K562 (cell line): ENCODE results near the gene AMT. TPM values are rescaled to one million over a fixed set of nuclear protein-coding genes. Genes with fewer than 3 reads are reported as not detected.

Source experiments
- ARNT ChIP-seq, 2 experiments: fragments of 450-650 bp; IDR thresholded peaks; 2 replicates each; pipeline ENCODE4 v1.6.1; 2016; ENCODE audit warnings: mild to moderate bottlenecking in 1 of 2
- BACH1 ChIP-seq: fragments of 200-800 bp; sonication (Bioruptor generic); IDR thresholded peaks from 2 replicates; pipeline ENCODE4 v1.6.1; 2016; ENCODE audit warnings: missing genetic modification characterization, missing compliant biosample characterization
- C11orf30 ChIP-seq: fragments of 450-650 bp; IDR thresholded peaks from 2 replicates; pipeline ENCODE4 v1.6.1; 2016; ENCODE audit warnings: low read depth, mild to moderate bottlenecking
- CHD2 ChIP-seq: IDR thresholded peaks from 2 replicates; pipeline ENCODE4 v1.6.1; 2011; ENCODE audit warnings: low read depth, low read length
- CREB3L1 ChIP-seq: fragments of 450-650 bp; IDR thresholded peaks from 2 replicates; pipeline ENCODE4 v1.6.1; 2014; ENCODE audit warnings: low read depth, mild to moderate bottlenecking, moderate library complexity, borderline replicate concordance
- DLX4 ChIP-seq: fragments of 250-450 bp; sonication (Bioruptor Pico); IDR thresholded peaks from 2 replicates; pipeline ENCODE4 v1.6.1; 2021; ENCODE audit warnings: mild to moderate bottlenecking
- E2F5 ChIP-seq: sonication (generic); formaldehyde crosslinking; IDR thresholded peaks from 2 replicates; pipeline ENCODE4 v1.8.0; 2022; ENCODE audit warnings: mild to moderate bottlenecking, missing genetic modification reagents
- ETV1 ChIP-seq: fragments of 450-650 bp; conservative IDR thresholded peaks from 2 replicates; pipeline ENCODE4 v1.6.1; 2016; ENCODE audit warnings: missing genetic modification characterization, control low read depth, low read depth, missing compliant biosample characterization
- KDM2B ChIP-seq: fragments of 250-450 bp; sonication (Bioruptor Pico); IDR thresholded peaks from 2 replicates; pipeline ENCODE4 v1.8.0; 2021; ENCODE audit warnings: mild to moderate bottlenecking, moderate library complexity
- L3MBTL2 ChIP-seq: fragments of 450-650 bp; IDR thresholded peaks from 2 replicates; pipeline ENCODE4 v1.6.1; 2016; ENCODE audit warnings: mild to moderate bottlenecking, moderate library complexity
- LARP7 ChIP-seq: fragments of 450-650 bp; IDR thresholded peaks from 2 replicates; pipeline ENCODE4 v1.6.1; 2016
- MXI1 ChIP-seq: IDR thresholded peaks from 2 replicates; pipeline ENCODE4 v1.6.1; 2011; ENCODE audit warnings: low read depth, mild to moderate bottlenecking, improper control_type of control experiment, low read length
- NR4A1 ChIP-seq, 2 experiments: fragments of 250-450 bp in 1 of 2; fragments of 450-650 bp in 1 of 2; sonication (Bioruptor Pico) in 1 of 2; IDR thresholded peaks; 2 replicates each; pipeline versions ENCODE4 v1.4.0 to v1.6.1; 2016 to 2020; ENCODE audit warnings: mild to moderate bottlenecking in 2 of 2, missing compliant biosample characterization in 1 of 2, missing genetic modification characterization in 1 of 2, moderate library complexity in 1 of 2
- PTTG1 ChIP-seq: fragments of 450-650 bp; IDR thresholded peaks from 2 replicates; pipeline ENCODE4 v1.6.1; 2016; ENCODE audit warnings: low read depth, mild to moderate bottlenecking, missing genetic modification characterization, missing compliant biosample characterization
- RCOR1 ChIP-seq, 2 experiments: IDR thresholded peaks; 2 replicates each; pipeline ENCODE4 v1.6.1; 2012; ENCODE audit warnings: low read depth in 2 of 2, low read length in 2 of 2, borderline replicate concordance in 1 of 2, improper control_type of control experiment in 1 of 2
- SREBF2 ChIP-seq: sonication (generic); formaldehyde crosslinking; IDR thresholded peaks from 2 replicates; pipeline ENCODE4 v1.4.0; 2020; ENCODE audit warnings: mild to moderate bottlenecking, missing genetic modification reagents
- TEAD4 ChIP-seq, 2 experiments: sonication (generic) in 1 of 2; formaldehyde crosslinking in 1 of 2; IDR thresholded peaks; 2 replicates each; pipeline versions ENCODE4 v1.6.1 to v1.8.0; 2012 to 2022; ENCODE audit warnings: borderline replicate concordance in 1 of 2, inconsistent platforms in 1 of 2, low read length in 1 of 2, mild to moderate bottlenecking in 1 of 2, missing genetic modification reagents in 1 of 2
- YY1 ChIP-seq, 3 experiments: IDR thresholded peaks; 2 replicates each; pipeline ENCODE4 v1.6.1; 2011; ENCODE audit warnings: low read length in 2 of 3, mild to moderate bottlenecking in 2 of 3, moderate library complexity in 2 of 3, borderline replicate concordance in 1 of 3, control low read depth in 1 of 3, low read depth in 1 of 3; ENCODE audit not compliant: insufficient read depth in 3 of 3, insufficient replicate concordance in 2 of 3, control insufficient read depth in 1 of 3, insufficient read length in 1 of 3; ENCODE audit errors: extremely low read depth in 1 of 3
- ZNF124 ChIP-seq: sonication (generic); formaldehyde crosslinking; IDR thresholded peaks from 2 replicates; pipeline ENCODE4 v1.8.1; 2022; ENCODE audit warnings: missing genetic modification reagents
- ZNF143 ChIP-seq: sonication (generic); formaldehyde crosslinking; IDR thresholded peaks from 2 replicates; pipeline ENCODE4 v1.9.0; 2022; ENCODE audit warnings: mild to moderate bottlenecking, missing genetic modification reagents
- polyA plus RNA-seq, 8 experiments: library from polyadenylated mRNA; depleted of rRNA in 4 of 8; stranded (reverse) in 5 of 8; unstranded in 3 of 8; fragments of >200 nt; fragmentation: Nextera tagmentation in 2 of 8; fragmentation: Illumina TruSeq in 1 of 8; extraction: Ambion mirVana in 2 of 8; extraction: Trizol in 1 of 8; gene quantifications; 2 replicates each; pipeline versions ENCODE4 v1.2.1 to v1.2.3, GENCODE V29; 2011 to 2014; ENCODE audit warnings: inconsistent platforms in 1 of 8, missing spikeins in 1 of 8
- total RNA-seq, 7 experiments: library from RNA; depleted of rRNA in 6 of 7; stranded (reverse); fragments of >200 nt in 6 of 7; fragmentation: Illumina TruSeq in 2 of 7; extraction: Trizol in 2 of 7; gene quantifications; 2 replicates each; pipeline versions ENCODE4 v1.2.1 to v1.2.3, GENCODE V29; 2011 to 2021; ENCODE audit warnings: low replicate concordance in 1 of 7
- TF ChIP-seq, protein P1 (sequence below): sonication (generic); formaldehyde crosslinking; IDR thresholded peaks from 2 replicates; pipeline ENCODE4 v1.9.0; 2022; ENCODE audit warnings: mild to moderate bottlenecking, missing genetic modification reagents
- TF ChIP-seq, protein P2 (sequence below): sonication (generic); formaldehyde crosslinking; IDR thresholded peaks from 2 replicates; pipeline ENCODE4 v1.8.1; 2023; ENCODE audit warnings: mild to moderate bottlenecking, missing genetic modification reagents

The AMT gene
- total and polyA plus RNA-seq, 9 of the 15 experiments (the other 6 are each of a cell fraction or from before 2014, with no cell fraction given), result 0.14 to 2.1 (median 0.52) TPM

GRCh38 chr3:49397470-49397869 is 24.8 kb downstream of the AMT start (continued):
- TF ChIP-seq CREB3L1, result 0 out of 2 replicates have a peak, but pooled peaks have one; percentile 17
- TF ChIP-seq, protein P1, sequence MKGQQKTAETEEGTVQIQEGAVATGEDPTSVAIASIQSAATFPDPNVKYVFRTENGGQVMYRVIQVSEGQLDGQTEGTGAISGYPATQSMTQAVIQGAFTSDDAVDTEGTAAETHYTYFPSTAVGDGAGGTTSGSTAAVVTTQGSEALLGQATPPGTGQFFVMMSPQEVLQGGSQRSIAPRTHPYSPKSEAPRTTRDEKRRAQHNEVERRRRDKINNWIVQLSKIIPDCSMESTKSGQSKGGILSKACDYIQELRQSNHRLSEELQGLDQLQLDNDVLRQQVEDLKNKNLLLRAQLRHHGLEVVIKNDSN, result peak; percentile 69
- TF ChIP-seq RCOR1 (IDR thresholded peaks at IDR 0.05; ENCODE audit: borderline replicate concordance in 1 of 2, low read depth in 2 of 2, low read length in 2 of 2), result 0 out of 4 replicates have a peak, but pooled peaks of 1 of the 2 experiments have one; percentile 41
- 0 out of 2 replicates have a peak, but pooled peaks have one; percentile 18 for TF ChIP-seq L3MBTL2
- no peak for TF ChIP-seq TEAD4 (IDR thresholded peaks at IDR 0.05; ENCODE audit: low read length)
- no peak for TF ChIP-seq TEAD4 (CRISPR knock-in tag; IDR thresholded peaks at IDR 0.05; ENCODE audit: borderline replicate concordance)
- TF ChIP-seq NR4A1 (CRISPR knock-in tag; IDR thresholded peaks at IDR 0.05), result no peak
- no peak for TF ChIP-seq NR4A1 (tag; IDR thresholded peaks at IDR 0.05)
- no peak for TF ChIP-seq KDM2B (CRISPR knock-in tag)
- no peak for TF ChIP-seq PTTG1 (tag)
- TF ChIP-seq ZNF143 (CRISPR knock-in tag), result peak; percentile 86
- no peak for TF ChIP-seq LARP7
- no peak for TF ChIP-seq ZNF124 (CRISPR knock-in tag)
- TF ChIP-seq BACH1 (tag), result no peak
- TF ChIP-seq E2F5 (CRISPR knock-in tag), result no peak
- peak in 1 of 2 experiments; percentile 33; a peak in 1 of 4 replicates for TF ChIP-seq ARNT (IDR thresholded peaks at IDR 0.05)
- peak; percentile 76; the same call in 1 of the 2 replicates for TF ChIP-seq CHD2
- TF ChIP-seq, protein P2, sequence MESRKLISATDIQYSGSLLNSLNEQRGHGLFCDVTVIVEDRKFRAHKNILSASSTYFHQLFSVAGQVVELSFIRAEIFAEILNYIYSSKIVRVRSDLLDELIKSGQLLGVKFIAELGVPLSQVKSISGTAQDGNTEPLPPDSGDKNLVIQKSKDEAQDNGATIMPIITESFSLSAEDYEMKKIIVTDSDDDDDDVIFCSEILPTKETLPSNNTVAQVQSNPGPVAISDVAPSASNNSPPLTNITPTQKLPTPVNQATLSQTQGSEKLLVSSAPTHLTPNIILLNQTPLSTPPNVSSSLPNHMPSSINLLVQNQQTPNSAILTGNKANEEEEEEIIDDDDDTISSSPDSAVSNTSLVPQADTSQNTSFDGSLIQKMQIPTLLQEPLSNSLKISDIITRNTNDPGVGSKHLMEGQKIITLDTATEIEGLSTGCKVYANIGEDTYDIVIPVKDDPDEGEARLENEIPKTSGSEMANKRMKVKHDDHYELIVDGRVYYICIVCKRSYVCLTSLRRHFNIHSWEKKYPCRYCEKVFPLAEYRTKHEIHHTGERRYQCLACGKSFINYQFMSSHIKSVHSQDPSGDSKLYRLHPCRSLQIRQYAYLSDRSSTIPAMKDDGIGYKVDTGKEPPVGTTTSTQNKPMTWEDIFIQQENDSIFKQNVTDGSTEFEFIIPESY, result no peak
- peak; percentile 24 to 87 (median 36) for TF ChIP-seq YY1 (IDR thresholded peaks at IDR 0.05; ENCODE audit: borderline replicate concordance in 1 of 3, control insufficient read depth in 1 of 3, extremely low read depth in 1 of 3, insufficient read depth in 3 of 3, insufficient read length in 1 of 3, insufficient replicate concordance in 2 of 3, low read depth in 1 of 3, low read length in 2 of 3)
- no peak for TF ChIP-seq SREBF2 (CRISPR knock-in tag)
- TF ChIP-seq MXI1, result peak; percentile 68; the same call in 1 of the 2 replicates
- TF ChIP-seq DLX4, result no peak
- TF ChIP-seq ETV1 (tag), result no peak
- TF ChIP-seq C11orf30, result 0 out of 2 replicates have a peak, but pooled peaks have one; percentile 19
